HG02642 (cell line): ENCODE measurements around the gene SYNE1.
"Not testable (repeated sequence)": the region's sequence is repeated elsewhere in the genome, so short reads cannot be mapped to it uniquely, and the experiment has no call there.

Experiments used
- ATAC-seq: cut with Tn5 transposase; IDR thresholded peaks from one replicate; pipeline ENCODE4 v1.9.1; 2021; ENCODE audit warnings: mild to moderate bottlenecking; ENCODE audit not compliant: unreplicated experiment, poor library complexity

The SYNE1 gene

GRCh38 chr6:152343735-152344360 is 293.3 kb downstream of the SYNE1 start:
- ATAC-seq, result no peak

GRCh38 chr6:152341596-152341995 is 295.6 kb downstream of the SYNE1 start:
- no peak for ATAC-seq

GRCh38 chr6:152338335-152339125 is 298.6 kb downstream of the SYNE1 start:
- peak; percentile 92 for ATAC-seq

- ATAC-seq, result no peak
Measured at GRCh38 chr6:152334555-152334954, 302.6 kb downstream of the SYNE1 start.

- no peak for ATAC-seq
Measured at GRCh38 chr6:152330961-152331360, 306.2 kb downstream of the SYNE1 start.

GRCh38 chr6:152329638-152330448 is 307.3 kb downstream of the SYNE1 start:
- ATAC-seq, result no peak

GRCh38 chr6:152328200-152328599 is 309.0 kb downstream of the SYNE1 start:
- not testable (repeated sequence) for ATAC-seq

- no peak for ATAC-seq
Measured at GRCh38 chr6:152323376-152323775, 313.8 kb downstream of the SYNE1 start.

- ATAC-seq, result no peak
Measured at GRCh38 chr6:152318278-152318677, 318.9 kb downstream of the SYNE1 start.

- no peak for ATAC-seq
Measured at GRCh38 chr6:152316024-152316423, 321.1 kb downstream of the SYNE1 start.

GRCh38 chr6:152314483-152314832 is 322.7 kb downstream of the SYNE1 start:
- ATAC-seq, result no peak

GRCh38 chr6:152313542-152314482 is 323.4 kb downstream of the SYNE1 start:
- ATAC-seq, result no peak

GRCh38 chr6:152312434-152312833 is 324.7 kb downstream of the SYNE1 start:
- ATAC-seq, result no peak

GRCh38 chr6:152310371-152310954 is 326.7 kb downstream of the SYNE1 start:
- no peak for ATAC-seq

- ATAC-seq, result no peak
Measured at GRCh38 chr6:152309648-152310047, 327.5 kb downstream of the SYNE1 start.

GRCh38 chr6:152309006-152309405 is 328.2 kb downstream of the SYNE1 start:
- ATAC-seq, result no peak

- no peak for ATAC-seq
Measured at GRCh38 chr6:152308306-152308705, 328.9 kb downstream of the SYNE1 start.

- ATAC-seq, result no peak
Measured at GRCh38 chr6:152305672-152306071, 331.5 kb downstream of the SYNE1 start.

GRCh38 chr6:152301765-152302568 is 335.2 kb downstream of the SYNE1 start:
- peak; percentile 94 for ATAC-seq
